Lower leg skin (tissue), 3 donors: ENCODE measurements around the gene CAMK2N2.

Experiments used
- POLR2A ChIP-seq, 2 donors: fragments of 450-650 bp; IDR thresholded peaks; one replicate each; pipeline ENCODE4 v1.6.1; 2016 to 2017; ENCODE audit warnings: antibody characterized with exemption in 2 of 2, mild to moderate bottlenecking in 1 of 2, moderate library complexity in 1 of 2
- TF ChIP-seq, protein P1 (sequence below), 3 donors: fragments of 450-650 bp; IDR thresholded peaks; one replicate each; pipeline ENCODE4 v1.5.1; 2016; ENCODE audit warnings: antibody characterized with exemption in 3 of 3, mild to moderate bottlenecking in 3 of 3, moderate library complexity in 2 of 3

DNA sequence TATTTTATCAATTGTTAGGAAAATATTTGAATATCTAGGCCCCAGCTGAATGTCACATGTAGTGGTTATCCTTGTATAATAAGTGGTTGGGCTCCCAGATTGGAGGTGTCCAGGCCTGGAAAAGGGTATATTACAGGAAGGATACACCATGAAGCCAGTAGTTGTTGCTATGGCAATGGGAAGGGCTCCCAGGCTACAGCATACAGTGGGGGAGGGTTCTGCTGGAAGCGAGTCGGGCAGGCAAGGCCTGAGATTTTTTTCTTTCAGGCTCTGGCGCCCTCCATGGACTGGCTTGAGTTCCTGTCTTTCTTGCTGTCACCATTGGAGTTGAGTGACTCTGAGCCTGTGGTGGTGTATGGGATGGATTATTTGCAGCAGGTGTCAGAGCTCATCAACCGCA, 23.3 kb upstream of the CAMK2N2 start:
- TF ChIP-seq, protein P1, sequence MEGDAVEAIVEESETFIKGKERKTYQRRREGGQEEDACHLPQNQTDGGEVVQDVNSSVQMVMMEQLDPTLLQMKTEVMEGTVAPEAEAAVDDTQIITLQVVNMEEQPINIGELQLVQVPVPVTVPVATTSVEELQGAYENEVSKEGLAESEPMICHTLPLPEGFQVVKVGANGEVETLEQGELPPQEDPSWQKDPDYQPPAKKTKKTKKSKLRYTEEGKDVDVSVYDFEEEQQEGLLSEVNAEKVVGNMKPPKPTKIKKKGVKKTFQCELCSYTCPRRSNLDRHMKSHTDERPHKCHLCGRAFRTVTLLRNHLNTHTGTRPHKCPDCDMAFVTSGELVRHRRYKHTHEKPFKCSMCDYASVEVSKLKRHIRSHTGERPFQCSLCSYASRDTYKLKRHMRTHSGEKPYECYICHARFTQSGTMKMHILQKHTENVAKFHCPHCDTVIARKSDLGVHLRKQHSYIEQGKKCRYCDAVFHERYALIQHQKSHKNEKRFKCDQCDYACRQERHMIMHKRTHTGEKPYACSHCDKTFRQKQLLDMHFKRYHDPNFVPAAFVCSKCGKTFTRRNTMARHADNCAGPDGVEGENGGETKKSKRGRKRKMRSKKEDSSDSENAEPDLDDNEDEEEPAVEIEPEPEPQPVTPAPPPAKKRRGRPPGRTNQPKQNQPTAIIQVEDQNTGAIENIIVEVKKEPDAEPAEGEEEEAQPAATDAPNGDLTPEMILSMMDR (IDR thresholded peaks at IDR 0.05) = no peak
- TF ChIP-seq POLR2A (IDR thresholded peaks at IDR 0.05) = no peak
